Activated CD4-positive, alpha-beta T cell treated with anti-CD3 and anti-CD28 coated beads, Interleukin-2, amount 50 U/mL, for 48 hours (primary cell): Measurements from ENCODE around the gene MB.

Experiments used
- DNase-seq, 2 experiments: peaks; one replicate each; pipeline ENCODE4 v3.0.0-alpha.2; 2020

Gene MB

GRCh38 chr22:35570686-35571194 lies 46.4 kb downstream of the MB start:
- DNase-seq: no peak

- no peak for DNase-seq
These were observed 47.2 kb downstream of the MB start for GRCh38 chr22:35569916-35570315.

- DNase-seq: no peak
These were observed 48.1 kb downstream of the MB start for GRCh38 chr22:35568751-35569739.

GRCh38 chr22:35567351-35568141 lies 49.6 kb downstream of the MB start:
- no peak for DNase-seq

GRCh38 chr22:35564975-35565867 lies 51.9 kb downstream of the MB start:
- DNase-seq: no peak

GRCh38 chr22:35563211-35563610 lies 53.9 kb downstream of the MB start:
- no peak for DNase-seq

- DNase-seq: peak; percentile 20 to 21
These were observed 55.2 kb downstream of the MB start for GRCh38 chr22:35561796-35562526.

GRCh38 chr22:35560824-35561223 lies 56.3 kb downstream of the MB start:
- DNase-seq: no peak

- DNase-seq: no peak
These were observed 56.8 kb downstream of the MB start for GRCh38 chr22:35560366-35560765.

GRCh38 chr22:35559354-35560005 lies 57.6 kb downstream of the MB start:
- DNase-seq: no peak

- no peak for DNase-seq
These were observed 58.4 kb downstream of the MB start for GRCh38 chr22:35558719-35559118.

- no peak for DNase-seq
These were observed 59.1 kb downstream of the MB start for GRCh38 chr22:35558031-35558430.
